ENCODE results near the gene SGPP1.

SGPP1 gene

DNA sequence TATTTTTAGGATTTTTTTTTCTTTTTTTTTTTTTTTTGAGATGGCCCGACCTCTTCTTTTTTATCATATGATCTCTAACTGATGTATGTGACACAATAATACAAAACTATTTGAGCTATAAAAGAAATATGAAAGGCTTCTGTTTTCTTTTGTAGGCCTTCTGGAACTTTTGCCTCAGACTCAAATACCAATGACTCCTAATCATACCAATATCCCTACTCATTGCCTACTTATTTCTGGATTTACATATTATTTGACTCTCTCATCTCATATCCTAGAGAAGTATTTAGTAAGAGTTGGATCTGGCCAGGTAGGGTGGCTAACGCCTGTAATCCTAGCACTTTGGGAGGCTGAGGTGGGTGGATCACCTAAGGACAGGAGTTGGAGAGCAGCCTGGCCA, 73.5 kb downstream of the SGPP1 start:
- no peaks in the 10 kb centered on the region for H3K9me3 ChIP-seq
- no peak overlapping the region for H3K27ac ChIP-seq
- H3K4me3 ChIP-seq (ENCODE audit: low read depth in 1 of 2, low read length in 1 of 2): no peak overlapping the region
- no peak for TF ChIP-seq CTCF (IDR thresholded peaks at IDR 0.05)
- H3K4me1 ChIP-seq (ENCODE audit: control insufficient read depth in 1 of 2, insufficient read depth in 1 of 2, low read depth in 1 of 2, low read length in 1 of 2): no peaks in the 10 kb centered on the region
- no peaks in the 10 kb centered on the region for H3K36me3 ChIP-seq
- H3K27me3 ChIP-seq: no peaks in the 10 kb centered on the region

DNA sequence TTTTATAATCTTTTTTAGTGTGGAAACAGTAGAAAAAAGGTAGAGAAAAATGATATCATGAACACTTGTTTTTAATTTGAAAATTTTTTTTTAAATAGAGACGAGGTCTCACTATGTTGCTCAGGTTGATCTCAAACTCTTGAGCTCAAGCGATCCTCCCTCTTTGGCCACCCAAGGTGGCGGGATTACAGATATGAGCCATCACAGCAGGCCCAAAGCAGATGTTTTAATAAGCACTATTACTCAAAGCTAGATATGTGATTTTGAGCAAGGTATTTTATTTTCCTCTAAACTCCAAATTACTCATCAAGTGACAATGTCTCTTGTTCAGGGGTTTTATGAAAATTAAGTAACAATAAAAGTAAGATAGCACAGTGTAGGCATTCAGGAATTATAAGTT, 75.5 kb downstream of the SGPP1 start:
- H3K4me3 ChIP-seq (ENCODE audit: low read depth in 1 of 2, low read length in 1 of 2): no peak overlapping the region
- H3K27ac ChIP-seq: no peak overlapping the region
- H3K4me1 ChIP-seq (ENCODE audit: control insufficient read depth in 1 of 2, insufficient read depth in 1 of 2, low read depth in 1 of 2, low read length in 1 of 2): no peaks in the 10 kb centered on the region
- TF ChIP-seq CTCF (IDR thresholded peaks at IDR 0.05): no peak
- H3K9me3 ChIP-seq: no peaks in the 10 kb centered on the region
- no peaks in the 10 kb centered on the region for H3K27me3 ChIP-seq
- no peaks in the 10 kb centered on the region for H3K36me3 ChIP-seq

- H3K9me3 ChIP-seq: no peaks in the 10 kb centered on the region
- no peaks in the 10 kb centered on the region for H3K4me1 ChIP-seq (ENCODE audit: control insufficient read depth in 1 of 2, insufficient read depth in 1 of 2, low read depth in 1 of 2, low read length in 1 of 2)
- H3K27ac ChIP-seq: no peak overlapping the region
- no peaks in the 10 kb centered on the region for H3K27me3 ChIP-seq
- no peaks in the 10 kb centered on the region for H3K36me3 ChIP-seq
- no peak overlapping the region for H3K4me3 ChIP-seq (ENCODE audit: low read depth in 1 of 2, low read length in 1 of 2)
- no peak for TF ChIP-seq CTCF (IDR thresholded peaks at IDR 0.05)
Observed at GRCh38 chr14:63650256-63650952, 77.5 kb downstream of the SGPP1 start.

- TF ChIP-seq CTCF (IDR thresholded peaks at IDR 0.05): no peak
- H3K4me1 ChIP-seq (ENCODE audit: control insufficient read depth in 1 of 2, insufficient read depth in 1 of 2, low read depth in 1 of 2, low read length in 1 of 2): peaks cover under 1 to 2% of the 10 kb centered on the region in 2 experiments
- no peaks in the 10 kb centered on the region for H3K27me3 ChIP-seq
Observed at GRCh38 chr14:63647696-63648410, 80.0 kb downstream of the SGPP1 start.

GRCh38 chr14:63644741-63645140, 83.1 kb downstream of the SGPP1 start:
- no peaks in the 10 kb centered on the region for H3K36me3 ChIP-seq
- H3K4me1 ChIP-seq (ENCODE audit: control insufficient read depth in 1 of 2, insufficient read depth in 1 of 2, low read depth in 1 of 2, low read length in 1 of 2): peaks cover 14 to 18% of the 10 kb centered on the region in 2 experiments
- H3K27ac ChIP-seq: no peak overlapping the region
- H3K27me3 ChIP-seq: no peaks in the 10 kb centered on the region
- no peak overlapping the region for H3K4me3 ChIP-seq (ENCODE audit: low read depth in 1 of 2, low read length in 1 of 2)
- H3K9me3 ChIP-seq: no peaks in the 10 kb centered on the region
- no peak for TF ChIP-seq CTCF (IDR thresholded peaks at IDR 0.05)

More at GRCh38 chr14:63647696-63648410, 80.0 kb downstream of the SGPP1 start:
- Histone ChIP-seq H3K36me3 (no peaks in the 10 kb centered on the region), H3K4me3 (ENCODE audit: low read depth in 1 of 2, low read length in 1 of 2) (no peak overlapping the region), H3K27ac (no peak overlapping the region), H3K9me3 (no peaks in the 10 kb centered on the region)
